Measurements from ENCODE around the gene PDHB.

The PDHB gene

DNA sequence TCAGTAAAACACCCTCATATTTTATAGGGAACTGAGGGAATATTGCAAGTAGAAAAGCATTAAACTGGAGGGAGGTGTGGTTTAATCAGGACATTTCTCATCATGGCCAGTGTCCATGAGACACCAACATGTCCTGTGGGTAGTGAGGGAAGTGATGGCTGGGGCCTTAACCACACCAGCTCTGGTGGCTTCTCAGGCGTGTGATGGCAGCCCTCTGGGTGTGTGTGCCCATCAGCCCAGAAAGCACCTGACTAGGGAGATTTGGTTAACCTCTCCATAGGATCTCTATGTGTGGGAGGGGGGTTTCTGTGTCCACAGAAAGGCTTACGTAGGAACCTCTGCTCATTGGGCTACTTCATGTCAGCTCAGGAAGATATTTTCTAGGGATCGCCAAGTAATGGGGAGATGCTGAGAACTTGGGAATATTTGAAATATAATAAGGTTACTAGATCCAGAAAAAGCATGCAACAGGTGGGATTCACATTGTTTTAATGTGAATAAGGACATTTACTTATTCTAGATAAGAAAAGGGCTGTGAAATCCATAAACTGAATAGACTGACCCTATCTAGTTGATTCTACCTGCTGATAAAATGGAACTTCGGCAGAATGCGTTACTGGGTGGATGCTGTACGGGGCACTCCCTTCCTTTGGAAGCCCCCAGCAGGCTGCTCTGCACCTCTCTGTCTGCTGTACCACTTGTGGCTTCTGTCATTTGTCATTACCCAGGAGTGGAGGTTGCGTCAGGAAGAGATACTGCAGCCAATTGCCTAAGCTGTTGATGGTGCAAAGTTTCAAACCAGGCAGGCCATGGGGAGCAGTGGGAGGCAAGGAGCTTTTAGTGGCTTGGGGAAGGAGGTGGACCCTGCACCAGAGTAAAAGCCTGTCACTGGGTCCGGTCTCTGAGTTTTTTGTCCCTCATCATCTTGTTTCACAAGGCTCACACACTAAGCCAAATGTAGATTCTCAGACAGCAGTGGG lies 21.5 kb downstream of the PDHB start:
- TF ChIP-seq, protein P1, sequence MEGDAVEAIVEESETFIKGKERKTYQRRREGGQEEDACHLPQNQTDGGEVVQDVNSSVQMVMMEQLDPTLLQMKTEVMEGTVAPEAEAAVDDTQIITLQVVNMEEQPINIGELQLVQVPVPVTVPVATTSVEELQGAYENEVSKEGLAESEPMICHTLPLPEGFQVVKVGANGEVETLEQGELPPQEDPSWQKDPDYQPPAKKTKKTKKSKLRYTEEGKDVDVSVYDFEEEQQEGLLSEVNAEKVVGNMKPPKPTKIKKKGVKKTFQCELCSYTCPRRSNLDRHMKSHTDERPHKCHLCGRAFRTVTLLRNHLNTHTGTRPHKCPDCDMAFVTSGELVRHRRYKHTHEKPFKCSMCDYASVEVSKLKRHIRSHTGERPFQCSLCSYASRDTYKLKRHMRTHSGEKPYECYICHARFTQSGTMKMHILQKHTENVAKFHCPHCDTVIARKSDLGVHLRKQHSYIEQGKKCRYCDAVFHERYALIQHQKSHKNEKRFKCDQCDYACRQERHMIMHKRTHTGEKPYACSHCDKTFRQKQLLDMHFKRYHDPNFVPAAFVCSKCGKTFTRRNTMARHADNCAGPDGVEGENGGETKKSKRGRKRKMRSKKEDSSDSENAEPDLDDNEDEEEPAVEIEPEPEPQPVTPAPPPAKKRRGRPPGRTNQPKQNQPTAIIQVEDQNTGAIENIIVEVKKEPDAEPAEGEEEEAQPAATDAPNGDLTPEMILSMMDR (IDR thresholded peaks at IDR 0.05; ENCODE audit: low read depth, low read length), result no peak
- DNase-seq (ENCODE audit: extremely low read depth, low read depth), result no peak

DNA sequence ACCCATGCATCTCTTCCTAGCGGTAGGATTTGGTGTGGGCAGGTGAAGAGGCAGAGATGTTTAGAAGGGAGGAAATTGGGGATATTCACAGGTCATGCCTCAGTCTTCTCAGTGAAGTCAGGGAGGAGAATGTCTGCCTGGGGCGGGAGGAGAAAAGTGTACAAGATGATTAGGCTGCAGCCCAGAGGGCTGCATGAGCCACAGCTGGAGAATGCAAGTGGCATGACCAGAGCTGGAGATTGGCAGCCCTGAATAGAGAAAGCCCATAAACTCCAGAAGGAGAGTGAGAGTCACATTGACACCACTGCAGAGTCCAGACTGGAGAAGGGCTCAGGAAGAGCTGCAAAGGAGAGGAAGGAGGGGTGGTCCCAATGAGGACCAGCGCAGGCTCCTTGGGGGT lies 22.6 kb downstream of the PDHB start:
- DNase-seq (ENCODE audit: extremely low read depth, low read depth), result no peak
- TF ChIP-seq, protein P1 (IDR thresholded peaks at IDR 0.05; ENCODE audit: low read depth, low read length), result no peak

DNA sequence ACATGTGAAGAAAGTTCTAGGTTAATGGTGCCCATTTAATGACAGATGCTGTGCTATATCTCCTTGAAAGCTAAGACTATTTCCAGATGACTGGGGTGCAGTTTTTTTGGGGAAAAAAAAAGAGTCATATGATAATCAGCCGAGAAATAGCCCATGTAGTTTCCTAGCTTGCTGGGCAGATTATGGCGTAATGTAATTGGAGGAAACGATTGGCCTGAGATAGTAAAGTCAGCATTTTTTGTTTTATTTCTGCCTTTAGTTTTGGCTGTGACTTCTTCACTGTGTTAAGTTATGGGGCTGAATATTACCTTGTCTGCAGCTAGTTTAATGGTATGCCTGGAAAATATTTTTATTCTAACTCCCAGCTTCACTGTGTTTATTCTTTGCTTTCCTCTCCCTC lies 24.0 kb downstream of the PDHB start:
- TF ChIP-seq, protein P1 (IDR thresholded peaks at IDR 0.05; ENCODE audit: low read depth, low read length), result no peak
- no peak for DNase-seq (ENCODE audit: extremely low read depth, low read depth)

DNA sequence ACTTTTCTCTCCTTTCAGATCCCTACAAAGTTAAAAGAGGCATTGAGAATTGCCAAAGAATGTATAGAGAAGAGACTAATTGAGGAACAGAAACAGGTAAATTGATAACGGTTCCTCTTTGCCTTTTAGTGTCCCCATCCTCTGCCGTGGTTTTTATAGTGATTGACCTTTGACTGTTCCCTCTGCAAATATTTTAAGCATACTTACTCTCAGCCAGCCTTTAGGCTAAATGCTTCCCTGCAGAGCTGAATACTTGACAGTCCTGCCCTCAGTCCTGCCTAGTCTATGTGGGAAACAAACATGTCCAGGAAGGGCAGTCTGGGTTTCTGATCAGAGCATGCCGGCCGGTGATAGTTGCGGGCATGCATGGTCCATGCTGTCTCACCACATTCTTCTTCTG lies 24.7 kb downstream of the PDHB start:
- TF ChIP-seq, protein P1 (IDR thresholded peaks at IDR 0.05; ENCODE audit: low read depth, low read length), result no peak
- no peak for DNase-seq (ENCODE audit: extremely low read depth, low read depth)

DNA sequence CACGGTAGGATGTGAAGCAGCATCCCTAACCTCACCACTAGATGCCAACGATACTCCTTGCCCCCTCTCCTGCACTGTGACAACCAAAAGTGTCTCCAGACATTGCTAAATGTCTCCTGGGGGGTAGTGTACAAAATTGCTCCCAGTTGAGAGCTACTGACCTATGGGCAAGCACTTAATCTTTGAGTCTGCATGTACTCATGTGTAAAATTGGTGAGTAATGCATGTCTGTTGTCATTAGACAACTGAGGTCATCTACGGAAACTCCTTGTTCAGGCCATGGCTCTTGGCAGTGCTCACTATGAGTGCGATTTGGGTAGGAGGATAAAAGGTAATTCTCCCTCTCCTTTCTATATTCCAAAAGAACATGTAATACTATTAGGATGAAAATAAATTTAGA lies 29.2 kb downstream of the PDHB start:
- no peak for DNase-seq (ENCODE audit: extremely low read depth, low read depth)
- TF ChIP-seq, protein P1 (IDR thresholded peaks at IDR 0.05; ENCODE audit: low read depth, low read length), result no peak

DNA sequence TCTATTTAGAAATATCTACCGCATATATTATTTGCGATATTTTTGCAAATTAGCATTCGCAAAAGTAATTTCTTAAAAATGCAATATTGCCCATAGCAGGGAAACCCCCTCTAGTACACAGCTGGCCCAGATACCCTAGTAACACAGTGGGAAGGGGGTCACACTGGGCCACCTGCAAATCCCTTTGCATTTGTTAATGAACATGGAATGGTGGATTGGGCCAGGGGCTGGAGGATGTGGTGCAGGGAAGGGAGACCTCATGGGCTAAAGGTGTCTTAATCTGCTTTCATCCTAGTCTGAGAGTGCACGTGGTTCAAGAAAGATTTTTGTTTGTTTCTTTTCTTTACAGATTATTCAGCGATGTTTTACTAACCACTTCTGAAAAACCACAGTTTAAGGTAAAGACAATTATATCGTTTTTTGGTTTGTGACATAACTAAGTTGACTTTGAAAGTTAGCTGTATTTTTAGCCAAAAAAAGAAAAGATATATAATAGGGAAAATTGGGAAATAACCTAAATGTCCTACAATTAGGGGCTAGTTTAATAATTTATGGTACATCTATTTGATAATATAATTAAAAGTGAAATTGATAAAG lies 30.0 kb downstream of the PDHB start:
- TF ChIP-seq, protein P1 (IDR thresholded peaks at IDR 0.05; ENCODE audit: low read depth, low read length), result no peak

DNA sequence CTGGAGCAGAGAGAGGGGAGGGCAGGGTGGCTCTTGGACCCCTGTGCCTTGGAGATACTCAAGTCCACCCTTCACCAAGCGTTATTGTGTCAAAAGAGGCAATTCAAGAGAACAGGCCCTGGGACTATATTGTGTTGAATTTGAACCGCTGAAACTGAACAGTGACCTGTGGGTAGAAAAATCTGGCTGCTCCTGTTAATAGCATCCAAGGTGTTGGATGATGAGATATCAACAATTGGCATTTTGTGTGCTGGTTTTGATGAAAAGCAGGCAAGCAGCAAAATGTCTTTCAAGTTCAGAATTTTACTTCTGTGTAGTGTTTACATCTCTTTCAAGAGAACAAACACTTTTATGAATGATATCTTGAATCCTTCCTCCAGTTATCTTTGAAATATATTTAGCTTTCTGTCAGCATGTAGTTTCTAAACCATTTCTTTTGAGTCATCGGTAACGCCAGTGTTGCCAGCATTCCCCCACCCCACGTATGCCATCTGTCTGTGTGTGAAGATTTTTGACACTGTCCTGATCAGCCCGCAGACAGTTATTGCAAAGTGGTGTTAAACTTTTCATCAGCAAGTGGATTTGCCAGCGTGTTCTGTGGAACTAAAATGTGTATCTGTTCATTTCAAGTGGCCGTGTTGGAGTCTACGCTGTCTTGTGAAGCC lies 34.8 kb downstream of the PDHB start:
- TF ChIP-seq, protein P1 (IDR thresholded peaks at IDR 0.05; ENCODE audit: low read depth, low read length), result no peak

More for the DNA sequence above, 30.0 kb downstream of the PDHB start:
- DNase-seq (ENCODE audit: extremely low read depth, low read depth), result no peak

More for the DNA sequence above, 34.8 kb downstream of the PDHB start:
- DNase-seq (ENCODE audit: extremely low read depth, low read depth), result no peak
